Lung (tissue), 16 donors: Measurements from ENCODE around the gene FOXM1. TPM values are rescaled to one million over a fixed set of nuclear protein-coding genes. Genes with fewer than 3 reads are reported as not detected.

Source experiments
- ATAC-seq: fragments of 200-7000 bp; cut with Tn5 transposase; one replicate; pipeline ENCODE4 v1.9.1; 2020; ENCODE audit warnings: moderate number of reproducible peaks; ENCODE audit not compliant: insufficient read depth, low FRiP score
- DNase-seq, 3 donors: peaks; one replicate each; pipeline ENCODE4 v3.0.0-alpha.2; 2013 to 2017
- H3K27ac ChIP-seq, 2 donors: one replicate each; pipeline ENCODE4 v1.5.1; 2013; ENCODE audit warnings: mild to moderate bottlenecking in 2 of 2, moderate library complexity in 2 of 2, control low read depth in 1 of 2, inconsistent platforms in 1 of 2, low read depth in 1 of 2, low read length in 1 of 2
- H3K27me3 ChIP-seq, 3 donors: one replicate each; pipeline ENCODE4 v1.5.1; 2013; ENCODE audit warnings: low read length in 2 of 3; ENCODE audit not compliant: control insufficient read depth in 3 of 3, insufficient read depth in 3 of 3
- H3K36me3 ChIP-seq, 4 donors: one replicate each; pipeline ENCODE4 v1.5.1; 2013; ENCODE audit warnings: low read length in 4 of 4, mild to moderate bottlenecking in 1 of 4, moderate library complexity in 1 of 4; ENCODE audit not compliant: control insufficient read depth in 4 of 4, insufficient read depth in 4 of 4
- H3K4me1 ChIP-seq, 5 donors: one replicate each; pipeline ENCODE4 v1.5.1; 2013; ENCODE audit warnings: low read length in 5 of 5, mild to moderate bottlenecking in 2 of 5, moderate library complexity in 1 of 5; ENCODE audit not compliant: control insufficient read depth in 5 of 5, insufficient read depth in 5 of 5
- H3K4me3 ChIP-seq: one replicate; pipeline ENCODE4 v1.5.1; 2013; ENCODE audit warnings: mild to moderate bottlenecking, control low read depth, moderate library complexity
- H3K9ac ChIP-seq, 2 donors: one replicate each; pipeline ENCODE4 v1.5.1; 2013; ENCODE audit warnings: low read length in 2 of 2, control low read depth in 1 of 2; ENCODE audit not compliant: insufficient read depth in 1 of 2
- H3K9me3 ChIP-seq, 4 donors: one replicate each; pipeline ENCODE4 v1.5.1; 2013; ENCODE audit warnings: low read length in 3 of 4, mild to moderate bottlenecking in 1 of 4, moderate library complexity in 1 of 4; ENCODE audit not compliant: control insufficient read depth in 4 of 4, insufficient read depth in 3 of 4
- WGBS, 2 donors: extraction: QIAGEN DNeasy Blood & Tissue Kit; methylation state at CpG; one replicate each; pipeline ENCODE4 v1.1.7; 2013; 5-methylcytosine and 5-hydroxymethylcytosine counted together
- long read RNA-seq, 5 donors: transcript quantifications; one replicate each; lab custom pipeline, GENCODE V29; 2026
- polyA plus RNA-seq, 2 donors: library from polyadenylated mRNA; stranded (reverse); fragments of 200-250 nt; gene quantifications; one replicate each; pipeline ENCODE4 v1.2.1, GENCODE V29; 2013
- total RNA-seq, 2 donors: library from RNA; depleted of rRNA in 1 of 2; stranded (reverse); fragments of >200 nt in 1 of 2; gene quantifications; one replicate each; pipeline ENCODE4 v1.2.1, GENCODE V29; 2014 to 2021
- TF ChIP-seq, protein P1 (sequence below): IDR thresholded peaks from 2 replicates; pipeline ENCODE4 v1.5.1; 2012; ENCODE audit warnings: mild to moderate bottlenecking; ENCODE audit errors: control extremely low read depth, extremely low read depth
- donor health status: control.
- donor health status: control.
- donor health status: Bipolar disorder and iron deficiency.
- donor health status: healthy.
- donor health status: DM: yes; HTN: yes; CAD: no.

Gene FOXM1, protein sequence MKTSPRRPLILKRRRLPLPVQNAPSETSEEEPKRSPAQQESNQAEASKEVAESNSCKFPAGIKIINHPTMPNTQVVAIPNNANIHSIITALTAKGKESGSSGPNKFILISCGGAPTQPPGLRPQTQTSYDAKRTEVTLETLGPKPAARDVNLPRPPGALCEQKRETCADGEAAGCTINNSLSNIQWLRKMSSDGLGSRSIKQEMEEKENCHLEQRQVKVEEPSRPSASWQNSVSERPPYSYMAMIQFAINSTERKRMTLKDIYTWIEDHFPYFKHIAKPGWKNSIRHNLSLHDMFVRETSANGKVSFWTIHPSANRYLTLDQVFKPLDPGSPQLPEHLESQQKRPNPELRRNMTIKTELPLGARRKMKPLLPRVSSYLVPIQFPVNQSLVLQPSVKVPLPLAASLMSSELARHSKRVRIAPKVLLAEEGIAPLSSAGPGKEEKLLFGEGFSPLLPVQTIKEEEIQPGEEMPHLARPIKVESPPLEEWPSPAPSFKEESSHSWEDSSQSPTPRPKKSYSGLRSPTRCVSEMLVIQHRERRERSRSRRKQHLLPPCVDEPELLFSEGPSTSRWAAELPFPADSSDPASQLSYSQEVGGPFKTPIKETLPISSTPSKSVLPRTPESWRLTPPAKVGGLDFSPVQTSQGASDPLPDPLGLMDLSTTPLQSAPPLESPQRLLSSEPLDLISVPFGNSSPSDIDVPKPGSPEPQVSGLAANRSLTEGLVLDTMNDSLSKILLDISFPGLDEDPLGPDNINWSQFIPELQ
- total RNA-seq = 1 to 10 TPM; 3.3 to 4.0 TPM
- 1 to 10 TPM; 1.6 to 3.1 TPM for polyA plus RNA-seq
- long read RNA-seq, donor 1, partial matches to known transcripts = 7 of 15 reads
- long read RNA-seq, donor 1, other reads (novel, unspliced or antisense) = 6 of 15 reads
- long read RNA-seq, donor 2, partial matches to known transcripts = 0 of 2 reads
- long read RNA-seq, donor 2, other reads (novel, unspliced or antisense) = 0 of 2 reads
- long read RNA-seq, donor 3 = 0 reads
- long read RNA-seq, donor 4 = 0 reads
- long read RNA-seq, donor 5, partial matches to known transcripts = 5 of 6 reads
- long read RNA-seq, donor 5, other reads (novel, unspliced or antisense) = 0 of 6 reads

DNA sequence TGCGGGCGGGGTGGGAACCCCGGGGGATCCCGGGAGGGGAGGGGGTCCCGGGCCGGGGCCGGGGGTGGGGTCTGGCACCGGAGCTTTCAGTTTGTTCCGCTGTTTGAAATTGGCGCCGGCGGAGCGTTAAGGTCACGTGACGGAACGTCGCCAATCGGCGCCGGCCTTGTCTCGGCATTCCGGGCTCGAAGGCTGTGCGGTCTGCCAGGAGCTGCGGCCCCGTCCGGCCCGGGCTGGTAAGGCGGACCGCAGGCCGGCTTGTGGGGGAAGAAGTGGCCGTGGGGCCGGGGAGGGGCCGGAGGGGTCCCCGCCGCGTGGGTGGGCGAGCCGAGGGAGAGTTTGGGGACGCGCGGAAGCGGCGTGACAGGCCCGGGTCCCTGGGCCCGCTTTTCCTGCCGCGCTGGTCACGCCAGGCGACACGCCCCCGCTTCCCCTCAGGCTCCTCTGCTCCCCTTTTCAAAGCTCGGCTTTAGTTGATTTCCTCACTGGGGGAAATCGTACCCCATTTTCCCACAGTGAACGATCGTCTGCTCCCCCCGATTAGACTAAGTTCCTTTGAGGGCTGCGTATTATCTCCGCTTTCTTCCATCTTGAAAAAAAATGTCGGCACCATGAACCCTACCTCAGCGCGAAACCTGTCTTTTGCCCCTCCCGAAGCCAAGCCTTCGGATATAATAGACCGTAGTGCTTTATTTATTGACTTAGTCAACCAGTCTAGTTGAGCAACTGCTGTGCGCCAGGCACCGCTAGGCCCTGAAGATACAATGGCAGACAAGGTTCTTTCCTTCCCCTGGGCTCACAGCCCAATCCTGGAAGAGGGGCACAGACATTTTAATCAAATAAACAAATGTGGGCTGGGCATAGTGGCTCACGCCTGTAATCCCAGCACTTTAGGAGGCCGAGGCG, at the start of gene FOXM1, which contains the start of gene RHNO1:
Gene FOXM1 (minus strand): TSS at position 128 of the 906 bp plus-strand sequence. CDS start 2,696 bp downstream, outside the sequence.
Gene RHNO1 (plus strand): TSS at position 177 of the 906 bp plus-strand sequence. CDS start 8,144 bp downstream, outside the sequence.
- WGBS, 2 donors = 0 to 1% methylated on average over 66 to 70 of the region's 70 CpGs

DNA sequence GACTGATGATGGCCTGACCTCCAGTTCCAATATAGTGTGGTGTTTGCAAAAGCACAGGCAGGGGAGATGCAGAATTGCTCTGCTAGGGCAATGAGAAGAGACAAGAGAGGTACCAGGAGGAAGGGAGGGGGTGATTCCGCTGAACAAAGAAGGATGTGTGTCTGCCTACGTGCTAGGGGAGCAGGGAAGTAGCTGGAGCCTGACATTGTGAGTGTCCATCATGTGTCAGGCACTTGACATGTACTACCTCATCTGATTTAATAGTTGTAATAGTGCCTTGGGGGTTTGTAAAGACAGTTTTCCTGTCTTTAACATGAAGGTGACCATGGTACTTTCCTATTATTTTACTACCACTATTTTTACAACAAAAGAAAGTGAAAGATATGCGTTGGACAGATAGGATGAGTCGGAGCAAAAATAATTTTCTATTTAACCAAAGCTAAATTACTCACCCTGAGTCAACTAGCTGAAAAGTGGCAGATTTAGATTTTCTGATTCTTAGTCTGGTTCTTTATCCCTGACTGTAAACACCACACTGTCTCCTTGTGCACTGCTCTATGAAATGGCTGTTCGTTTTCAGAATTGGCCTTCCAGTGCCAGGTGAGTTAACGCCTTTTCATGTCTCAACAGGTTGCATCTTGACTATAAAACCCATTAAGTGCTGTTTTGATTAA, 48.5 kb upstream of the FOXM1 start:
- TF ChIP-seq, protein P1, sequence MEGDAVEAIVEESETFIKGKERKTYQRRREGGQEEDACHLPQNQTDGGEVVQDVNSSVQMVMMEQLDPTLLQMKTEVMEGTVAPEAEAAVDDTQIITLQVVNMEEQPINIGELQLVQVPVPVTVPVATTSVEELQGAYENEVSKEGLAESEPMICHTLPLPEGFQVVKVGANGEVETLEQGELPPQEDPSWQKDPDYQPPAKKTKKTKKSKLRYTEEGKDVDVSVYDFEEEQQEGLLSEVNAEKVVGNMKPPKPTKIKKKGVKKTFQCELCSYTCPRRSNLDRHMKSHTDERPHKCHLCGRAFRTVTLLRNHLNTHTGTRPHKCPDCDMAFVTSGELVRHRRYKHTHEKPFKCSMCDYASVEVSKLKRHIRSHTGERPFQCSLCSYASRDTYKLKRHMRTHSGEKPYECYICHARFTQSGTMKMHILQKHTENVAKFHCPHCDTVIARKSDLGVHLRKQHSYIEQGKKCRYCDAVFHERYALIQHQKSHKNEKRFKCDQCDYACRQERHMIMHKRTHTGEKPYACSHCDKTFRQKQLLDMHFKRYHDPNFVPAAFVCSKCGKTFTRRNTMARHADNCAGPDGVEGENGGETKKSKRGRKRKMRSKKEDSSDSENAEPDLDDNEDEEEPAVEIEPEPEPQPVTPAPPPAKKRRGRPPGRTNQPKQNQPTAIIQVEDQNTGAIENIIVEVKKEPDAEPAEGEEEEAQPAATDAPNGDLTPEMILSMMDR = no peak
- Histone ChIP-seq H3K9me3 (no peaks in the 10 kb centered on the region), H3K27me3 (no peaks in the 10 kb centered on the region), H3K27ac (no peak overlapping the region), H3K36me3 (peaks cover 13 to 43% (median 24%) of the 10 kb centered on the region in 4 donors), H3K4me1 (no peaks in the 10 kb centered on the region), H3K4me3 (no peak overlapping the region), H3K9ac (no peak overlapping the region)
- no peak for DNase-seq
- ATAC-seq = no peak
- 88 to 89% methylated on average over 6 of the region's 6 CpGs for WGBS, 2 donors

More for the DNA sequence above, at the start of gene FOXM1, which contains the start of gene RHNO1:
- Histone ChIP-seq H3K4me1 (peaks cover 0 to 16% (median 6%) of the 10 kb centered on the region in 5 donors), H3K27ac (peak within 1 kb of the TSS; percentile 58 to 97), H3K4me3 (peak within 1 kb of the TSS; percentile 80), H3K27me3 (no peaks in the 10 kb centered on the region), H3K9me3 (no peaks in the 10 kb centered on the region), H3K36me3 (peaks cover 0 to 6% (median 2%) of the 10 kb centered on the region in 4 donors), H3K9ac (peak within 1 kb of the TSS; percentile 89 to 99)
- TF ChIP-seq, protein P1 = no peak
- ATAC-seq = peak; percentile 89
- peak; percentile 94 to 96 (median 95) for DNase-seq

DNA sequence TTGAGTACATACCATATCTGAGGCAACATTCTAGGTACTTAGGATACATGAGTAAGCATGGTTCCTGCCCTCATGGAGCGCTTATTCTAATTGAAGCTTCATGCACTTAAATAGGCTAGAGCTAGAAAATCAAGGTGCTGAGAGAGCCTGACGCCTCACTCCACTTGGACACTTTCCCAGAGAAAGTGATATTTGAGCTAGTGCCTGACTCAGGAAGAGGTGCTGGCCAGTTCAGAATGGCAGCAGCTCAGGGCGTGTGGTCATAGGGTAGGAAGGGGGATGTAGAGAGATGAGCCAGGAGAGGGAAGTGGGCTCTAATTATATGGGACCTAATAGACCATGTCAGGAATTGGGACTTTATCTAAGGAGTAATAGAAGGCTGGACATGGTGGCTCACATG, 47.0 kb upstream of the FOXM1 start:
- Histone ChIP-seq H3K27ac (no peak overlapping the region), H3K4me1 (no peaks in the 10 kb centered on the region), H3K9ac (no peak overlapping the region), H3K36me3 (peaks cover 13 to 48% (median 26%) of the 10 kb centered on the region in 4 donors), H3K27me3 (no peaks in the 10 kb centered on the region), H3K4me3 (no peak overlapping the region), H3K9me3 (no peaks in the 10 kb centered on the region)
- ATAC-seq (no peak), DNase-seq (no peak)
- 90 to 94% methylated on average over 3 of the region's 3 CpGs for WGBS, 2 donors
- TF ChIP-seq, protein P1 = no peak
